Mammary epithelial cell (primary cell): ENCODE data around the gene GOLGA2.

Experiments
- CTCF ChIP-seq, 2 donors: IDR thresholded peaks in 1 of 2; conservative IDR thresholded peaks in 1 of 2; 2 replicates each; pipeline ENCODE4 v1.5.1; 2011 to 2012; ENCODE audit warnings: inconsistent platforms in 2 of 2, low read length in 2 of 2, mild to moderate bottlenecking in 2 of 2, control low read depth in 1 of 2, low read depth in 1 of 2; ENCODE audit not compliant: insufficient read depth in 1 of 2; ENCODE audit errors: extremely low read depth in 1 of 2
- EZH2 ChIP-seq: IDR thresholded peaks from 2 replicates; pipeline ENCODE4 v1.6.1; 2012; ENCODE audit warnings: low read length, inconsistent platforms, borderline replicate concordance

- TF ChIP-seq EZH2: no peak
- no peak for TF ChIP-seq CTCF (conservative IDR thresholded peaks at IDR 0.05 in 1 of 2, IDR thresholded peaks at IDR 0.05 in 1 of 2; ENCODE audit: extremely low read depth in 1 of 2, insufficient read depth in 1 of 2, low read depth in 1 of 2, low read length in 2 of 2)
Measured at GRCh38 chr9:128317629-128318028, 41.8 kb upstream of the GOLGA2 start.
